H7 (cell line): ENCODE measurements around the gene EIF2S2. TPM values are rescaled to one million over a fixed set of nuclear protein-coding genes. Genes with fewer than 3 reads are reported as not detected.

Source experiments
- DNase-seq: peaks from one replicate; pipeline ENCODE4 v3.0.0; 2012
- H3K27me3 ChIP-seq: 2 replicates; pipeline ENCODE4 v1.6.0; 2011; ENCODE audit warnings: mild to moderate bottlenecking, low read length; ENCODE audit not compliant: control insufficient read depth, insufficient read depth
- H3K36me3 ChIP-seq: replicated peaks from 2 replicates; pipeline ENCODE4 v1.5.1; 2011; ENCODE audit warnings: low read length; ENCODE audit not compliant: control insufficient read depth, insufficient read depth
- H3K4me3 ChIP-seq: 2 replicates; pipeline ENCODE4 v1.5.1; 2011; ENCODE audit warnings: low read depth, mild to moderate bottlenecking, control low read depth, low read length, moderate library complexity; ENCODE audit not compliant: insufficient read depth
- total RNA-seq: library from RNA; depleted of rRNA; stranded (reverse); fragments of >200 nt; shearing (Covaris generic); gene quantifications from 2 replicates; pipeline ENCODE4 v1.2.3, GENCODE V29; 2014

Gene EIF2S2
- total RNA-seq, 1 experiment from 2014 or later = 106 TPM

DNA sequence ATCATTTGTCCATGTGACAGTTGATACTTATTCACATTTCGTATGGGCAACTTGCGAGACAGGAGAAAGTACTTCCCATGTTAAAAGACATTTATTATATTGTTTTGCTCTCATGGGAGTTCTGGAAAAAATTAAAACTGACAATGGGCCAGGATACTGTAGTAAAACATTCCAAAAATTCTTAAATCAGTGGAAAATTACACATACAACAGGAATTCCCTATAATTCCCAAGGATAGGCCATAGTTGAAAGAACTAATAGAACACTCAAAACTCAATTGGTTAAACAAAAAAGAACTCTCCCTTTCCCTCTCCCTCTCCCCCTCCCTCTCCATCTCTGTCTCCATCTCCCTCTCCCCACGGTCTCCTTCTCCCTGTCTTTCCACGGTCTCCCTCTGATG is 19.4 kb upstream of the EIF2S2 start:
- Histone ChIP-seq H3K4me3 (no peak overlapping the region), H3K27me3 (no peaks in the 10 kb centered on the region; the same call in 1 of the 2 replicates), H3K36me3 (no peaks in the 10 kb centered on the region)
- no peak for DNase-seq

- Histone ChIP-seq H3K36me3 (no peaks in the 10 kb centered on the region), H3K4me3 (no peak overlapping the region), H3K27me3 (no peaks in the 10 kb centered on the region; the same call in 1 of the 2 replicates)
- peak; percentile 86 for DNase-seq
Measured at GRCh38 chr20:34129518-34130162, 17.6 kb upstream of the EIF2S2 start.

GRCh38 chr20:34127792-34128191 is 15.7 kb upstream of the EIF2S2 start:
- Histone ChIP-seq H3K4me3 (no peak overlapping the region), H3K27me3 (no peaks in the 10 kb centered on the region; the same call in 1 of the 2 replicates), H3K36me3 (no peaks in the 10 kb centered on the region)
- no peak for DNase-seq

GRCh38 chr20:34124469-34125249 is 12.6 kb upstream of the EIF2S2 start:
- Histone ChIP-seq H3K27me3 (no peaks in the 10 kb centered on the region; the same call in 1 of the 2 replicates), H3K36me3 (no peaks in the 10 kb centered on the region), H3K4me3 (no peak overlapping the region)
- no peak for DNase-seq

- H3K27me3 ChIP-seq = no peaks in the 10 kb centered on the region; the same call in 1 of the 2 replicates
- DNase-seq = no peak
- no peaks in the 10 kb centered on the region for H3K36me3 ChIP-seq
- H3K4me3 ChIP-seq = no peak overlapping the region
Measured at GRCh38 chr20:34123309-34123708, 11.3 kb upstream of the EIF2S2 start.

DNA sequence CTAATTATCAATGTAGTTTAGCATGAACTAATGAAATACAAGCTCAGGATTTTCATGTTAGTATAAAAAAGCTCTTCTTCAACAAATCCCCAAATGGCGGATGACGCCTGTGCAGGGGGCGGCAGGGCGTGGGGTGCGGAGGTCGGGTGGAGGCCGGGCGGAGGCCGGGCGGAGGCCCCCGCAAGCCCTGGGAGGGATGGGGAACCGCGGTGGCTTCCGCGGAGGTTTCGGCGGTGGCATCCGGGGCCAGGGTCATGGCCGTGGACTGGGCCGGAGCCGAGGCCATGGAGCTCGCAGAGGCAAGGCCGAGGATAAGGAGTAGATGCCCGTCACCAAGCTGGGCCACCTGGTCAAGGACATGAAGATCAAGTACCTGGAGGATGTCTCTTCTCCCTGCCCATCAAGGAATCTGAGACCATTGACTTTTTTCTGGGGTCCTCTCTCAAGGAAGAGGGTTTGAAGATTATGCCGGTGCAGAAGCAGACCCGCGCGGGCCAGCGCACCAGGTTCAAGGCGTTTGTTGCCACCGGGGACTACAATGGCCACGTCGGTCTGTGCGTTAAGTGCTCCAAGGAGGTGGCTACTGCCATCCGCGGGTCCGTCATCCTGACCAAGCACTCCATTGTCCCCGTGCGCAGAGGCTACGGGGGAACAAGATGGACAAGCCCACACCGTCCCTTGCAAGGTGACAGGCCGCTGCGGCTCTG is 10.4 kb upstream of the EIF2S2 start:
- Histone ChIP-seq H3K36me3 (no peaks in the 10 kb centered on the region), H3K4me3 (no peak overlapping the region), H3K27me3 (no peaks in the 10 kb centered on the region)
- DNase-seq = peak; percentile 27

- Histone ChIP-seq H3K4me3 (no peak overlapping the region), H3K27me3 (no peaks in the 10 kb centered on the region), H3K36me3 (no peaks in the 10 kb centered on the region)
- DNase-seq = no peak
Measured at GRCh38 chr20:34120213-34120612, 8.2 kb upstream of the EIF2S2 start.

DNA sequence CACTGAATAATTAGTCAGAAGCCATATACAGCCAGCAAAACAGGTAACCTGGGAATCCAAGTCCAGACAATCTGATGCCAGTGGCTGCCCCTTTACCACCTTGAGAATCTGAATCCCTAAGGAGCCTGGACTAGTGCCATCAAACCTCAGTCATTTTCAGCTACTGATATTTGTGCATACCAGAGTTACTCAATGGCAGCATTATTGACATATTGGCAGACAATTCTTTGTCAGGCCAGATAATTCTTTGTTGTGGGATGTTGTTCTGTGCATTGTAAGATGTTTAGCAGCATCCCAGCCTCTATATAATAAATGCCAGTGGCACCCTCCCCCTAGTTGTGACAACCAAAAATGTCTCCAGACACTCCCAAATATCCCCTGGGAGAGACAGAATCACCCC is 3.2 kb upstream of the EIF2S2 start:
- Histone ChIP-seq H3K36me3 (no peaks in the 10 kb centered on the region), H3K27me3 (no peaks in the 10 kb centered on the region), H3K4me3 (no peak overlapping the region)
- DNase-seq = no peak

DNA sequence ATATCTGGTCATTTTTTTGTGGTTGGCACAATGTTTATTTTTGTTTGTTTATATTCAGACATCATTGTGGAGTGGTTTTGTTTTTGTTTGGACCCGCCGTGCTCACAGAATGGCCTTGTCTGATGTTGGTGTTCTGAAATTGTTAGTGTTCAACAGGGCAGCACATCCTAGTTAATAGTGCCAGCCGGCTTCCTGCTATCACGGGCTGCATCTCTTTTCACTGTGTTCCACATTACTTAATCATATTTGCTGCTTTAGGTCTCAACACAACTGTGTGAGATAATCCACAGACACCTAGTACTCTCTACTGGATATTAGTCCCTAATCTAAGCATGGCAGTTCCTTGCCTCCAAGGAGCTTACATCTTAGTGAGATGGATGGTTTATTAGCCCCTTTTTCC is 2.8 kb upstream of the EIF2S2 start:
- Histone ChIP-seq H3K36me3 (peaks cover 2% of the 10 kb centered on the region; the same call in 1 of the 2 replicates), H3K27me3 (no peaks in the 10 kb centered on the region), H3K4me3 (no peak overlapping the region)
- no peak for DNase-seq

DNA sequence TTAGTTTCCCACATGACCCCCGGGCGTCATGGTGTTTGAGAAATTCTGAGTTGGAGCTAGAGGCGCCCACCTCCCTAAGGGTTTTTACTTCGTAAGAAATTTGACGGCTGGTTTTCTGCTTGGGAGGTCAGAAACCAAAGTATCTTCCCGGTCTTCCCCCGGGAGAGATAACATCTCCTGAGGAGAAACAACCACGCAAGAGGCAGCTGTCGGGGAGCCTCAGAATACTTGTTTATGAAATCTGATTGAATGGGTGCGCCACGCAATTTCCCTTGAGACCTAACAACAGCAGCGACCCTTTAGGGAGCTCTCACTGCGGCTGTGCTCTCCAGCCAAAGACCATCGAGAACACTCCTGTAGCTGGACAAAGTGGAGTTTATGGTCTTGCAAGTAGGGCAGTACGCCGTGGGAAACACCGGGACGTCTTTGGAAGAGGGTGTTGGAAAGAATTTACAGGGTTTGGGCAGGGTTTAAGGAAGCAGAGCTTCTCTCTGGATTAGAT is 608 bp upstream of the EIF2S2 start:
- DNase-seq = peak; percentile 43
- Histone ChIP-seq H3K4me3 (peak overlapping the region; percentile 94), H3K27me3 (no peaks in the 10 kb centered on the region), H3K36me3 (peaks cover 6% of the 10 kb centered on the region)

DNA sequence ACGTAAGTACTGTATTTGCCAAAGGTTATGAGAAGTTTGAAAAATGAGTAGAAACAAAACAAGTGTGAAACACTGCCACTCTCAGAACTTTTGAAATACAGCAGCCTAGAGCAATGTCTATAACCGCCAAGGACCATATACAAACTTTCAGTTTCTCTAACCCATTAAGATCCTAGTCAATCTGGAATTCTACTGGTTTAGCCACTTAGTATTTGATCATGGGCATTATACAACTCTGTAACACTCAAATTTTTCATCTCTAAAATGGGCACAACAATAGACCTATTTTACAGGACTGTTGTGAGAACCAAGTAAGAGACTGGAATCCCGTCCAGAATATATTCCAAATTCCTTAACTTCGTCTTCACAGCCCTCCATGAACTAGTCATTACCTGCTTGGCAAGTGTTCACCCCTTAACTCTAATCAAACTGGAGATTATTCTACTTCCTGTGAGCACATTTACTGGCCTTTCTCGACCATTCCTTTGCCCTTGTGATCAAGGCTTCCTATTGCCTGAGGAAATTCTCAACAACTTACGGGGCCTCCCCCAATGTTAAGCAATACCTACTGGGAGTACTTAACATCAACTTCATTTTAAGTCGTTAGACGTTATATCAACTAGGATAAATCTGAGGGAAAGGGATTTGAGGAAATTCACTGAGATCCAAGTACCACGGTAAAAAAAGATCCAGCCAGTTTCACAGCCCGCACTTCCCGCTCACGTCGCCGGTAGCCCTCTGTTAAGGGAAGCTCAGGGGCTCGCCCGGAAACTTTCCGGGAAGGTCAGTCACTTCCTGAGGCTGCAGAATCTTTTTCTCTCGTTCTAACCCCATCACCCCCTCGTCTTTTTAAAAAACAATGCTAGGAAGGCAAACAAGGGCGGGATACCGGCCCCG is 1.1 kb downstream of the EIF2S2 start:
- peak; percentile 39 for DNase-seq
- Histone ChIP-seq H3K27me3 (no peaks in the 10 kb centered on the region), H3K4me3 (peak overlapping the region; percentile 94), H3K36me3 (peaks cover 6% of the 10 kb centered on the region)

DNA sequence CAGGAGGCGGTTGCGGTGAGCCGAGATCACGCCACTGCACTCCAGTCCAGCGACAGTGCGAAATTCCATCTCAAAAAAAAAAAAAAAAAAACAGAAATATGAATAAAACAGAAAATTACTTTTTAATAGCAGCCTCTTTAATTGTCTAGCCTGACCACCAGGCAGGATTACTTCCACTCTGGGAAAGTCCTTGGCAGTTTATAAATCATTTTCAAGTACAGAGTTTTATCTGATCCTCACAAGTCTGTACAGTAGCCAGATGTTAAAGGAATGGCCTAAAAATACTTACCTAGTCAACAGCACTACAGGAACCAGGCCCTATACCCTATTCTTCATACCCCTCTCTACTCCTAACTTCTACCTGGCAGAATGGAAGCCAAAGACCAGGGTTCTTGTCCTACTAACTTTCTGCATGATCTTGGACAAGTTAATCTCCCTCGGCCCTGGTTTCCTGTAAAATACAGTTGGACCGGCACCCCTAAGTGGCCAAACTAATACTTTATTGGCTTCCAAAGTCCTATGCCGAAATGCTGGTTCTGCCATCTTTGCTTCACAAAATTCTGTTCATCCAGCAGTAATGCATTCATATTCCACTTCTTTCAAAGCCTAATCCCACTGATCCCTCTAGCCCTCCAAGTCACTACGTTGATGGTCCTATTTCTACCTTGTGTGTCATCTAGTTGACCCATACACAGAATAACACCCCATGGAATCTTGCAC is 1.9 kb downstream of the EIF2S2 start:
- H3K36me3 ChIP-seq = peaks cover 11% of the 10 kb centered on the region
- H3K4me3 ChIP-seq = peak overlapping the region; percentile 94
- no peaks in the 10 kb centered on the region for H3K27me3 ChIP-seq
- no peak for DNase-seq

DNA sequence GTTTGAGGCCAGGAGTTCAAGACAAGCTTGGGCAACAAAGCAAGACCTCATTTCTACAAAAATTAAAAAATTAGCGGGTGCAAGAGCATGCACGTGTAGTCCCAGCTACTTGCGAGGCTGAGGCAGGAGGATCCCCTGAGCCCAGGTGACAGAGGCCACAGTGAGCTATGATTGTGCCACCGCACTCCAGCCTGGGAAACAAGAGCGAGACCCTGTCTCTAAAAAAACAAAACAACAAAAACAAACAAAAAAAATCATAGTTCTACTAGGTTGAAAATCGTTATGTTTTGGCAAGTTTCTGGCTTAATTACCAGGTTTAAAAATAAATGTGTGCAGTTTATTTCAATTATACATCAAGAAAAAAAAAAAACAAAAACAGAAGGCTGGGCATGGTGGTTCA is 2.6 kb downstream of the EIF2S2 start:
- H3K36me3 ChIP-seq = peaks cover 18% of the 10 kb centered on the region
- no peak overlapping the region for H3K4me3 ChIP-seq
- H3K27me3 ChIP-seq = no peaks in the 10 kb centered on the region
- DNase-seq = no peak
